Inferior parietal cortex (tissue), 1 donor: ENCODE measurements around the gene TMEM126A.
"Not testable (repeated sequence)": the region's sequence is repeated elsewhere in the genome, so short reads cannot be mapped to it uniquely, and the experiment has no call there.

Experiments used
- DNase-seq: peaks from one replicate; pipeline ENCODE4 v3.0.0-alpha.2; 2016; ENCODE audit errors: extremely low spot score

TMEM126A gene

GRCh38 chr11:85658180-85658579, 10.4 kb downstream of the TMEM126A start:
- DNase-seq, result no peak

GRCh38 chr11:85661972-85662664, 14.4 kb downstream of the TMEM126A start:
- DNase-seq, result no peak

- DNase-seq, result no peak
Observed at GRCh38 chr11:85663080-85663752, 15.4 kb downstream of the TMEM126A start.

DNA sequence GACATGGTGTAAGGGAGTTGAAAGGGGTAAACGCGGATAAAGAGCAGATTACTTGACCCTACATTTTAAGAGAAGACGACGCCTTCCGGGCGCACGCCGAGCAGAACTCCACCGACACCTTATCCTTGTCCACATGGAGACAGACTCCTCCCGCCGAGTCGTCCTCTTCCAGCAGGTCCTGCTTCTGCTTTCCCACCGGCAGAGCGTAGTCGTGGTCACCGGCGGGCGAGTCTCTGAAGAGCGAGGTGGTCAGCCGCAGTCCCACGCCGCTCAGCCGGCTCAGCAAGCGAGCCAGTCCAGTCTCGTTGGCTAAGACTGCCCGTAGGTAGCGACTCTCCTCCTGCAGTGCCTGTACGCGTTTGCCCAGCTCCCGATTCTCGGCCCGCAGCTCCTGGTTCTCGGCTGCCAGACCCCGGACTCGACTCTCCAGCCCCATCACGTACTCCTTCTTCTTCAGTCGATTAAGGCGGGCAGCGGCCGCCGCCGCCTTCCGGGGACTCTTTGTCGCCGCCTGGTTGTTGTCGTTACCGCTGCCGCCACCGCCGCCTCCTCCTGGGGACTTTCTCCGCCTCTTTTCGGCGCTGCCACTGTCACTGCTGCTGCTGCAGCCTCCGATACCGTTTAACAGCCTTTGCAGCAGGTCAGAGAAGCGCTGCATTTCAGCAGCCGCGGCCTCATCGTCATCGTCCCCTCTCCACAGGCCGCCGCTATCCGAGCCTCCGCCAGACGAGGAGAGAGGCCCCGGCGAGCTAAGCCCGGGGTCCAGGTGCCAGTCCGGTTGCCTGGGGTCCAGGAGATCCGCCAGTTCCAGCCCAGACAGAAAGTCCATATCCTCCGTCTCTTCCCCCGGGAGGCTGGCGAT, 16.2 kb downstream of the TMEM126A start:
- peak; percentile 69 for DNase-seq

GRCh38 chr11:85664615-85665481, 17.1 kb downstream of the TMEM126A start, which contains the start of gene CREBZF:
TSS of gene CREBZF (minus strand) at chr11:85665129. CDS start at chr11:85664875, 254 bp downstream.
- peak; percentile 97 for DNase-seq

GRCh38 chr11:85665733-85666132, 18.0 kb downstream of the TMEM126A start:
- no peak for DNase-seq

- DNase-seq, result no peak
Observed at GRCh38 chr11:85666687-85667086, 18.9 kb downstream of the TMEM126A start.

DNA sequence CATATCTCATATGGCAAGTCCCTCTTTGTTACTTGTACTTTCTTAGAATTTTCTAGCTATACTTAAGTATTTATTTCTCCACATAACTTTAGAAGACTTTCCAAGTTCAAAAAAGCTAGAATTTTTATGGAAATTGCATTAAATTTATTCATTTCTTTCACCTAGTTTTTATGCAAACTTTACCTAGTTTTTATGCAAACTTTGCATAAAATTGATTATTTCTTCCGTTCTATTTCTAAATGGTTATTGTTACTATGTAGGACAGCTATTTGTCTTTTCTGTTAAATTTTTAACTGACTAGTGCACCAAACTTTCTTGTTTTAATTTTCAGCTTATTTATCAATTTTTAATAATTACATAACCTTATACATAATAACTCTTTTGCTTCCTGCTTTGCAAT, 20.4 kb downstream of the TMEM126A start:
- DNase-seq, result no peak

GRCh38 chr11:85670949-85671663, 23.3 kb downstream of the TMEM126A start:
- DNase-seq, result not testable (repeated sequence)

- DNase-seq, result no peak
Observed at GRCh38 chr11:85672105-85672902, 24.5 kb downstream of the TMEM126A start.

GRCh38 chr11:85673393-85673792, 25.6 kb downstream of the TMEM126A start:
- DNase-seq, result no peak

DNA sequence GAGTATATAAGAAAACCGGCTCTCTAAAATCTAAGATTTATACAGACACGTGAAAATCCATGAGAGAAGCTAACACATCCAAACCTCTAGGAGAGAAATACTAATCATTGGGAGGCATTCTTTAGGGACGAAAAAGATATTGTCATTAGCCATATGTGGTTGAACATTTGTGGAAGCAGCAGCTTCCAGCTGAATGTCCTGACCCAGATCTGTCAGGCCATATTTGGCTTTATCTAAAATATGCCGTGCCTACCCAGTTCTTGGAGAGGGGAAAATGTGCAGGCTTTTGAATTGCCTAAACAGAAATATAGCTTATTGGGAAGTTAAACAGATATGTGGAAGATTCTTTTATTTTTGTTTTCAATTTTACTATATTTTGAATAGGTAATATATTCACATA, 31.8 kb downstream of the TMEM126A start:
- DNase-seq, result no peak

GRCh38 chr11:85680897-85681296, 33.1 kb downstream of the TMEM126A start:
- no peak for DNase-seq

DNA sequence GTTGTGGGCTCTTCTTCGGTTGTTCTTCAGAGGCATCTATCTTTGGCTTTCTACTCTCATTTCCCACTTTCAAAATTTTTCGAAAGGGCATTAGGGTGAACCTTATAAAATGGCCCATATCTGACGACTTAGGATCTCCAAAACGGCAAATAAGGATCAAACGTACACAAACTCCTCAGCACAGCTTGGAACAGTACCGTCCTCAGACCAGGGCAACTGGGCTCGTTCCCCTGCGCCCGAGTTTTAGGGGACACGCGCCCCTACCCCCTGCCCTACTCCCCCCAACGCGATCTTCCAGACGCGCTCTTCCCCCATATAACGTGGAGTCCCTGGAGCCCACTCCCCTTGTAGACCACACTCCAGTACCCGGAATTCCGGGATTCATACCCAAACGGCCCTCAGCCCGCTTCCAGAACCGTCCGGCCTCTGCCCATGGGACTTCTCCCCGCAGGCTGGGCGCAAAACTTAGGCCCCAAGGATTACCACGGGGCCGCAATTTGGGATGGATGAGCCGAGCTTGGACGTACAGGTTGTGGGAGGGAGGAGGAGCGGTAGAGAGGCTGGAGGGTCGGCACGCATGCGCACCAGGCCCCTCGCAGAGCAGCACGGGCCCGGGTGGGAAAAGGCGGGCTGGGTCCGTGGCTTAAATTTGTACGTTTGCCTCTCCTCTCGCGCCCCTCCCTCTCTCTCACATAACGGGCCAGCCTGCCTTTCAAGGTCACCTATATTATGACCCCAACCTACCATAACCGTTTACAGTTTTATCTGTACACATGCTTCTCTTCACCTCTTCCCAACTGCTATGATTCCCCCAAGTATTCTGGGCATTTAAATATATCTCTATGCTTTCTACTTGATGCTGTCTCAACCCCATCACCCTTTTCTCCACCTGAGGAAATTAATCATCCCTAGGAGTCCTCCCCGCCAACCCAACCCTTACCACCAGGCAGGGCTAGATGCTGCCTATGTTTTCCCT, 34.9 kb downstream of the TMEM126A start:
- DNase-seq, result no peak

DNA sequence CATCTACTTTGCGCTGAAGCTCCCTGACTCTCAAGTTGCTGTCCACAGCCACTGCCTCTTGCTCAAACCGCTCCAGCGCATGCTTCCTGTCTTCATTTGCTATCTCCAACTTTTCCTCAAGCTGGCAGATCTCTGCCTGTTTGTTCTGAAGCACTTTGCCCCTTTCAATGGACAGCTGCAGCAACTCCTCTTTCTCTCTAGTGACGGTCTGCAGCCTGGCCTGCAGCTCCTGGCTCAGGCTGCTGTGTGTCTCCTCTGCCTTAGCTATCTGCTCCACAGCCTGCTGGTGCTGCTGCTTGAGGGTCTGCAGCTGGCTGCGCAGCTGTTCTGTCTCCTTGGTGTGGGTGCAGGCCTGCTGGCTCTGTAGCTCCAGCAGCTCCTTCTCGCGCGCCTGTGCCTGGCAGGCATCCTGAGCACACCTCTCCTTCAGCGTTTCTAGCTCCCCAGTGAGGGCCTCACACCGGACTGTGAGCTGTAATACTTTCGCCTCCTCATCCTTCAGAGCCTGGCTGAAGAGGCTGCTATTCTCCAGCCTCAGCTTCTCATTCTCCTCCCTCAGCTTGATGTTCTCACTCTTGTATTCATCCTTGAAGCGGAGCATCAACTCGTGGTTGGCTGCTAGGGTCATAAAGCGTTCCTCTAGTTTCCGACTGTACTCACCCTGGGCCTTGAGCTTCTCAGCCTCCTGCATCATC, 37.5 kb downstream of the TMEM126A start:
- no peak for DNase-seq

DNA sequence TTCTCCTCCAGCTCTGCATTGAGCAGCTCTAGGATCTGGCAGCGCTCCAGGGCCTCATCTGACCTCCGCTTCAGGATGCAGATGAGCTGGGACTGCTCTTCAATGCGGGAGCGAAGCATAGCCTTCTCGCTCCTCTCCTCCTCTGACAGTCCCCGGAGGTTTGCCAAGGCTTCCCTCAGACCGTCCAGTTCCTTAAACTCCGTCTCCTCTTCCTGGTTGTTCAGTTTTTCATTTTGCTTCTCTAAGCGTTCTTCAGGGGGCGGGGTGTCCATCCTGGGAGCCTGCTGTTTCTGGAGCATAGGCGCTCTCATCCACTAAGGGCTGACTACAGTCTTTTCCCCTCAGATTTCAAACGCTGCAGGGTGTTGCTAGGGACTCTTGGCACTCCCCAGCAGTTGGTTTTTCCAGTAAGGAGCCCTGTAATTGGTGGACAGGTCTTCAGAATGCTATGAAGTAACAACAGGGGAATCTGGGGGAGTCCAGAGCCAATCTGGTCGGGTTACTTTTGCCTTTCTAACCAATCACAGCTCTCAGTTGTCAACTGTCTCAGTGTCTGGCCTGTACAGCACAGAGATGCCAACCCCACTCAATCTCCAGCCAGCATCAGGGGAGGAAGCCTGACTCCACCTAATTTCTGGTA, 38.2 kb downstream of the TMEM126A start, which contains the start of gene CCDC89:
Gene CCDC89, minus strand, starts transcription at position 376 of the 640 bp plus-strand sequence. Its CDS starts 65 bp downstream, at position 311.
- DNase-seq, result peak; percentile 72

GRCh38 chr11:85694385-85694980, 46.7 kb downstream of the TMEM126A start:
- peak; percentile 74 for DNase-seq
